HUDEP-2 (cell line): Measurements from ENCODE around the gene KCNAB3.

Source experiments
- DNase-seq, 76 experiments: peaks; one replicate each; lab custom pipeline; 2025; ENCODE audit not compliant: unreplicated experiment in 76 of 76; lab: John Stamatoyannopoulos, UW

The KCNAB3 gene

GRCh38 chr17:7909089-7909488 is 20.6 kb downstream of the KCNAB3 start:
- no peak for DNase-seq

DNA sequence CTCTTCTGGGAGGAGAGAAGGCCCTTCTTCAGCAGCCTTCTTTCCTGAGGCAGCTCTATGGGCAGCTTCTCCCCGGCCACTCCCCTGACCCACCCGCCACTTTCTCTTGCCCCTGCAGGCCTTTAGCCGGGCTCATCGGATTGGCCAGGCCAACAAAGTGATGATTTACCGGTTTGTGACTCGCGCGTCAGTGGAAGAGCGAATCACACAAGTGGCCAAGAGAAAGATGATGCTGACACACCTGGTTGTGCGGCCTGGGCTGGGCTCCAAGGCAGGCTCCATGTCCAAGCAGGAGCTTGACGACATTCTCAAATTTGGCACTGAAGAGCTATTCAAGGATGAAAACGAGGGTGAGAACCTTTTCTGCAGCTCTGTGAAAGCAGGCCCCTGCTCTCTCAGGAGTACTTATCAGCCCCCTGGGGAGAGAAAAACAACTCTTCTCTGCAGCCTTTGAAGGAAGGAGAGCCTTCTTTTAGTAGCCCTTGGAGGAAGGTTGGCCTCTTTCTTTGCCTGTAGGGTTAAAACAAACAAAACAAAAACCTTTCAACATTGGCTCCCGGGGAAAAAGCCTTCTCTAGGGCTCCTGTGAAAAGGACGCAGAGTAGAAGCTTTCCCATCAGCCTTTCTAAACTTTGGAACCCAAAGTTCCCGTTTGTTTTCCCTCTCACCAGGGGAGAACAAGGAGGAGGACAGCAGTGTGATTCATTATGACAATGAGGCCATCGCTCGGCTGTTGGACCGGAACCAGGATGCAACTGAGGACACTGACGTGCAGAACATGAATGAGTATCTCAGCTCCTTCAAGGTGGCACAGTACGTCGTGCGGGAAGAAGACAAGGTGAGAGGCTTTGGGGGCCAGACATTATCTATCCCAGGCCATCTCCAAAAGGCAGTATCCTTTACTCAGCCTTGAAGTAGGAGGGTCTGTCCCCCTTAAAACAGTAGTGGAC is 26.2 kb downstream of the KCNAB3 start:
- DNase-seq, result no peak

DNA sequence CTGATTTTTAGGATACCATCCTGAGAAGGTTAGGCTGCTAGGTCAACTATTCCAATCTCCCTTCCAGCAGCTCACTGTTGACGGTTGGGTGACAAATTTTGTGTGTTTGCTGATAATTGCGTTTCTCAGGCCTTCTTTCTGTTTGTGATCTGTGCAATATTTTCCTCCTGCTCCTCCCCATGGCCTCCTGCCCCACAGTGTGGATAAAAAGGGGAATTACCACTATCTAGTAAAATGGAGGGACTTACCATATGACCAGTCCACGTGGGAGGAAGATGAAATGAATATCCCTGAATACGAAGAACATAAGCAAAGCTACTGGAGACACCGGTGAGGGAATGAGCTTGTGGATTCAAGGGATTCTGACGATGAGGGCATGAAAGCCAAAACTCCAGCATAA is 31.9 kb downstream of the KCNAB3 start:
- peak in 13 of 76 experiments; percentile 4 to 30 (median 18) for DNase-seq

DNA sequence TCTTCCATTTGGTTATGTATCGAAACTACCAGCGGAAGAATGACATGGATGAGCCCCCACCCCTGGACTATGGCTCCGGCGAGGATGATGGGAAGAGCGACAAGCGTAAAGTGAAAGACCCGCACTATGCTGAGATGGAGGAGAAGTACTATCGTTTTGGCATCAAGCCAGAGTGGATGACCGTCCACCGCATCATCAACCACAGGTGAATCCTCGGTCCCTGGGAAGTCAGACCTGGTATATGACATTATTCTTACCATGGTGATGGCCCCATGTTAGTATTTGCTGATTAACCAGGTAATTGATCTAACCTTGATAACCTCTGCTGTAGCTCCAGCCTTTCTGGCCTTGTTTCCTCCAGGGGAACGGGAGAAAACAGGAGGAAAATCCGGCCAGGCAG is 32.6 kb downstream of the KCNAB3 start:
- DNase-seq, result no peak

DNA sequence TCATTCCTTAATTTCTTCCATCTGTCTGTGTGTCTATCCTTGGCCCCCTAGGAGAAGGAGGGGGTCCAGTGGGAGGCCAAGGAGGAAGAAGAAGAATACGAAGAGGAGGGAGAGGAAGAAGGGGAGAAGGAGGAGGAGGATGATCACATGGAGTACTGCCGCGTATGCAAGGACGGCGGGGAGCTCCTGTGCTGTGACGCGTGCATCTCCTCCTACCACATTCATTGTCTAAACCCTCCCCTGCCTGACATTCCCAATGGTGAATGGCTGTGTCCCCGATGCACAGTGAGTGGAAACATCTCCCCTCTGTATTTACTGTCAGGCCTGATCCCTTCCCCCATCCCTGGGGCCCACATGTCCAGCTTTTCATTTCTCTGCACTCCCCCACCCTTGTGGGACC is 34.8 kb downstream of the KCNAB3 start:
- no peak for DNase-seq

DNA sequence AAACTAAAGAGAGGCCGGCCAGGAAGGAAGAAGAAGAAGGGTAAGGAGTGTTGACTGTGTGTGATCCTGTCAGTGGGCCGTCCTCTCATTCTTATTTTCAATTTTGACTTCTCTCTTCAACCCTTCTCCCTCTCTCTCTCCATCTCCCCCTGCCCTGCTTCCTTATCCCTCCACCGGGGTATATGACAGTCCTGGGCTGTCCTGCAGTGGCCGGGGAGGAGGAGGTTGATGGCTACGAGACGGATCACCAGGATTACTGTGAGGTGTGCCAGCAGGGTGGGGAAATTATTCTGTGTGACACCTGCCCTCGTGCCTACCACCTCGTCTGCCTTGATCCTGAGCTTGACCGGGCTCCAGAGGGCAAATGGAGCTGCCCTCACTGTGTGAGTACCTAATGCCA is 35.4 kb downstream of the KCNAB3 start:
- DNase-seq, result no peak

- DNase-seq, result no peak
Measured at GRCh38 chr17:7893187-7893880, 36.3 kb downstream of the KCNAB3 start.

GRCh38 chr17:7889166-7889955 is 40.3 kb downstream of the KCNAB3 start:
- DNase-seq, result peak in 71 of 76 experiments; percentile 53 to 96 (median 89)

GRCh38 chr17:7888184-7888920 is 41.3 kb downstream of the KCNAB3 start, which contains the start of gene CHD3:
Gene CHD3, plus strand, starts transcription at chr17:7888789. Its CDS starts 212 bp downstream, at chr17:7889001.
- DNase-seq, result peak in 1 of 76 experiments; percentile 1

DNA sequence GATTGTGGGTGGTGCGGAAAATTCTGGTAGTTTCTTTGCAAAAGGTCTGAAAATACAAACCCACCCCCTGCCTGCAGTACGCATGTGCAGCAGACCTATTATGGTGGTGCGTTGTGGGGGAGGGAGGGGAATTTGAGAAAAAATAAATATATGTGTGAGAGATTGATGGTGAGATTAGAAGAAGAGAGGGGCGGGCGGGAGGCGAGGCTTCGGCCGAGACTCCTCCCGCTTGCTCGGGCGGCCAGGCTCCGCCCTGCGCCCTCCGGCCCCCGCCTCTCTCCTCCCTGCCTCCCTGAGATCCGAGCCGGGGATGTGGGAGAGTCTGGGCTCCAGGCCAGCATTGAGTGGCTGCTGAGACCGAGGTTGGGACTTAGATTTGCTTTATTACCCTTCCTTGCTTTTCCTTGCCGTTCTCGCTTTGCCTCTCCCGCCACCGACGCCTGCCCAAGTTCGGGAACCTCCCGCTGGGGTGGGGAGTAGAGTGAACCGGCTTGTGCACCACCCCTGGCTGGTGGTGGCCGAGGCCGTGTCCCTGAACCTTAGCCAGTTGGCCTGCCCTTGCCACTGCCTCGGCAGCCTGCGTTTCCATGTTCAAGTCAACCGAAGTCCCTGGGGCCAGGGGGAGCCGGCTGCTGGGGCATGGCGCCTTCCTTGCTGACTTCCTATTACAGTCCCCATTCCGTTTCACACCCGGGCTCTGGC is 42.0 kb downstream of the KCNAB3 start:
- peak in 72 of 76 experiments; percentile 35 to 98 (median 84) for DNase-seq

DNA sequence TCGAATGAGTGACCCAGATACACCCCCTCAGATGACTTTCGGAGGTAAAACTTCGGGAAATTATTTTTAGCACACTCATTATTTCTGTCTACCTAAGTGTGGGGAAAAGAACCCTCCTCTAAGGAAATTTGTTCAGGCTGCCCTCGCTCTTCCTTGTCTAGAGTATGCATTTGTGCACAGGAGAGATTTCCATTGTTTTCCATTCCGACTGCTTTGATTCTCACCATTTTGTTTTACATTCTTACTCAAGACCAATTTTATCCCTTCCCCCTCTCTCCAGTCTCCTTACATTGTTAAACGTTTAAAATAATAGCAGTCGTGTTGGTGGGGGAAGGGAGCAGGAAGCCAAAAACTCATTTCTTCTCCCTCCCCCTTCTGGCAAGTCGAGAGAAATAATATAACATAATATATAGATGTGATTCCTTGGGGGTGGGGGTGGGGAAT is 42.6 kb downstream of the KCNAB3 start:
- no peak for DNase-seq

- DNase-seq, result peak in 16 of 76 experiments; percentile 8 to 43 (median 35)
Measured at GRCh38 chr17:7886227-7887037, 43.2 kb downstream of the KCNAB3 start.

GRCh38 chr17:7885367-7886226 is 44.1 kb downstream of the KCNAB3 start:
- peak in 35 of 76 experiments; percentile 5 to 70 (median 30) for DNase-seq

DNA sequence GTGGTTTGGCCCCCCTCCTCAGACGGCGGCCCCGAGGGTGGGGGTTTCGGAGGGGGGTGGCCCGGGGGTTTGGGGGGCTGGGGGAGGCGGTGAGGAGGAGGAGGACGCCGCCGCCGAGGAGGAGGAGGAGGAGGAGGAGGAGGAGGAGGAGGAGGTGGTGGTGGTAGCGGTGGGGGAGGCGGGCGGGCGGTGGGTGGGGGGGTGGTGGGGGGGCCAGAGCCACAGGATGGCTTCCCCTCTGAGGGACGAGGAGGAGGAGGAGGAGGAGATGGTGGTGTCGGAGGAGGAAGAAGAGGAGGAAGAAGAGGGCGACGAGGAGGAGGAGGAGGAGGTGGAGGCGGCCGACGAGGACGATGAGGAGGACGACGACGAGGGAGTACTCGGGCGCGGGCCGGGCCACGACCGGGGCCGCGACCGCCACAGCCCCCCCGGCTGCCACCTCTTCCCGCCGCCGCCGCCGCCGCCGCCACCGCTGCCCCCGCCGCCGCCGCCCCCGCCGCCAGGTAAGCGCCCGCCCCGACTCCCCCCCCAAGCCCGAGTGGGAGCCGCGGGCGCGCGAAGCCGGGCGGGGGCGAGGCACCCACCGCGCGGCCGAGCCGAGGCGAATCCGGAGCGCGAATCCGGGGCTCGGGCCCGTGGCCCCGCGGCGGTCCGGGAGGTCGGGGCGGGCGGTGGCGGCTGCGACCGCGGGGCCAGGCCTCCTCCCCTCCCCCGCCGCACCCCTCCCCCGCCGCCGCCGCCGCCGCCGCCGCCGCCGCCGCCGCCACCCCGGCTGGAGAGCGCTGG is 44.9 kb downstream of the KCNAB3 start:
- peak in 9 of 76 experiments; percentile 7 to 37 (median 17) for DNase-seq

- DNase-seq, result peak in 4 of 76 experiments; percentile 4 to 34 (median 6)
Measured at GRCh38 chr17:7883781-7884386, 45.8 kb downstream of the KCNAB3 start.

DNA sequence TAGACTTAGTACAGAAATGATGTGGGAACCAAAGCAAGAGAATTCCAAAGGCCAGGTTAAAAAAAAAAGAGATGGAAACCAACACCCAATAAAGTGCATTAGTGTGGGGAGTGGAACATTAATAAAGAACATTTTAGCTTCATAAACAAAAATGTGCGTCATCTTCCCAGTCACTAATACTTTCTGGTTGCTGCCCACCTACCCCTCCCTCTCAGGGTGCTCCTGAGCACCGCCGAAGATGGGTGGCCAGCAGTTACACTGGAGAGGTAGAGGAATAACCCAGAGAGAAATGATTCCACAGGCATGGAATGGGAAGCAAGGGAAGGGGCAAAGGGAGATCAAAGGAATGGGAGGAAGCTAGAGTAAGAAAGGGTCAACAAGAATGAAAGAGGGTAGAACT is 47.0 kb downstream of the KCNAB3 start:
- DNase-seq, result no peak
